GM12874 (cell line): ENCODE data around the gene C9orf153.

ENCODE experiments used
- TF ChIP-seq, protein P1 (sequence below): IDR thresholded peaks from 2 replicates; pipeline ENCODE4 v1.5.1; 2011; ENCODE audit warnings: low read depth, mild to moderate bottlenecking, control low read depth, low read length, moderate library complexity; ENCODE audit not compliant: insufficient read depth

The C9orf153 gene

DNA sequence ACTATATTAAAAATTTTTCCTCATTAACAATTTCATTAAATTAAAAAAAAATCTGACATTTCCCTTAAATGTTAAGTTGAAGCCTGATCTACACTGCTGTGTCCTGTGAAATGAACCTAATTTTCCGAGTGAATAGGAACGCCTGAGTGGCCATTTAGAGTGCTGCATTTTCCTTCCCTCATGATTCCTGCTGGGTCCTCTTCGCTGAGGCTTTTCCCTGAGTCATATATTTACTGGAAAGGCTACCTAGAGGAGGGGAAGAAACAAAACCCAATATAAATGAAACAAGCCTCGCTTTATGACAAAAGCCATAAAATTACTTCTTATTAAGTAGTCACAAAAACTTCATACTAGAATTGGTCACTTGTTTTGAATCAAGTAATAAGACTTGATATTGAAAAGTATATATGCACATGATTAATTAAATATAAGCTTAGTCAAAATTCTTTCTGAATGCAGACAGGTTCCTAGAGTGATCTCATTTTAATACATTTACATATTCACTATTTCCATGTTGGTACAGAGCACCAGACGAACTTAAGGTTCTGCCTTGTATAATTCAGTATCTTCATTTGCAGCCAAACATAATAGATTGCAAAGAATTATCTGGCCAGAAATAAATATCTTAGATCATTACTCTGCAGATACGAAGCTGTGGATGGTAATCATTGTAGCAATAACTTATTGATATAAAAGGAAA, 29.2 kb upstream of the C9orf153 start:
- TF ChIP-seq, protein P1, sequence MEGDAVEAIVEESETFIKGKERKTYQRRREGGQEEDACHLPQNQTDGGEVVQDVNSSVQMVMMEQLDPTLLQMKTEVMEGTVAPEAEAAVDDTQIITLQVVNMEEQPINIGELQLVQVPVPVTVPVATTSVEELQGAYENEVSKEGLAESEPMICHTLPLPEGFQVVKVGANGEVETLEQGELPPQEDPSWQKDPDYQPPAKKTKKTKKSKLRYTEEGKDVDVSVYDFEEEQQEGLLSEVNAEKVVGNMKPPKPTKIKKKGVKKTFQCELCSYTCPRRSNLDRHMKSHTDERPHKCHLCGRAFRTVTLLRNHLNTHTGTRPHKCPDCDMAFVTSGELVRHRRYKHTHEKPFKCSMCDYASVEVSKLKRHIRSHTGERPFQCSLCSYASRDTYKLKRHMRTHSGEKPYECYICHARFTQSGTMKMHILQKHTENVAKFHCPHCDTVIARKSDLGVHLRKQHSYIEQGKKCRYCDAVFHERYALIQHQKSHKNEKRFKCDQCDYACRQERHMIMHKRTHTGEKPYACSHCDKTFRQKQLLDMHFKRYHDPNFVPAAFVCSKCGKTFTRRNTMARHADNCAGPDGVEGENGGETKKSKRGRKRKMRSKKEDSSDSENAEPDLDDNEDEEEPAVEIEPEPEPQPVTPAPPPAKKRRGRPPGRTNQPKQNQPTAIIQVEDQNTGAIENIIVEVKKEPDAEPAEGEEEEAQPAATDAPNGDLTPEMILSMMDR: no peak

DNA sequence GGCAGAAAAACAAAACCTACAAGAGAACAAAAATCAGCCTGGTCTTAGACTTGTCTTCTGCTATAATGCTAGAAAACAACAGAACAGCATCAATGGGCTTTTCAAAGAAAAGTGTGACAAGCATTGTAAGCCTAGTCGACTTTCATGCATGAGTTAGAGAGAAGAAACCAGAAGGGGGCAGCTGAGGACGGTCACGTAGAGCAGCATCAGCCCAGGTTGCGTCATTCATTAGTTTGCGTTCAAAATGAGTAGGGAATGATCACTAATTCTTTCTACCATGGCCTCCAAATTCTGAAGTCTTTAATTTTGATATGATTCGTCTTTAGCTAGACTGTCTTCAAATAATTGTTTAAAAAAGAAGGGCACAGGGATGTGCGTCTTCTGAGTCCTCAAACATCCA, 27.6 kb upstream of the C9orf153 start:
- TF ChIP-seq, protein P1: 0 out of 2 replicates have a peak, but pooled peaks have one; percentile 6

GRCh38 chr9:86286278-86286677, 26.8 kb upstream of the C9orf153 start:
- TF ChIP-seq, protein P1: no peak

DNA sequence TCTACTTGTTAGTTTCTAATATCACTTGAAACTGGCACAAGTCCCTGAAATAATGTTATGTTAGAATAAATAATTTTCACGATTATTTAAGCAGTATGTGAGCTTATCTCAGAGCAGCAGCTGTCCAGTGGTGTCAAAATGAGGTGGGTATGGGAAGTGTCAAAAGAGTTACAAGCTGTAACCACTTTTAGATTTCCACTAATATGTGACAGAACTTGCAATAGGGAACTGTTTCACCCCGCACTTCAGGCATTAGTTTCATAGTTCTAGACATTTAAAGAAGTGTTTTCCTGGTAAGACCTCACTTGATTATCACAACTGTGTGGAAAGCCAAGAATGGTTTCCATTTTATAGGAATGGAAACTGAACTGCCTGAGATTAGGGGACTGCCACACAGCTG, 25.8 kb upstream of the C9orf153 start:
- TF ChIP-seq, protein P1: no peak

- TF ChIP-seq, protein P1: no peak
Observed at GRCh38 chr9:86282979-86283535, 23.6 kb upstream of the C9orf153 start.

DNA sequence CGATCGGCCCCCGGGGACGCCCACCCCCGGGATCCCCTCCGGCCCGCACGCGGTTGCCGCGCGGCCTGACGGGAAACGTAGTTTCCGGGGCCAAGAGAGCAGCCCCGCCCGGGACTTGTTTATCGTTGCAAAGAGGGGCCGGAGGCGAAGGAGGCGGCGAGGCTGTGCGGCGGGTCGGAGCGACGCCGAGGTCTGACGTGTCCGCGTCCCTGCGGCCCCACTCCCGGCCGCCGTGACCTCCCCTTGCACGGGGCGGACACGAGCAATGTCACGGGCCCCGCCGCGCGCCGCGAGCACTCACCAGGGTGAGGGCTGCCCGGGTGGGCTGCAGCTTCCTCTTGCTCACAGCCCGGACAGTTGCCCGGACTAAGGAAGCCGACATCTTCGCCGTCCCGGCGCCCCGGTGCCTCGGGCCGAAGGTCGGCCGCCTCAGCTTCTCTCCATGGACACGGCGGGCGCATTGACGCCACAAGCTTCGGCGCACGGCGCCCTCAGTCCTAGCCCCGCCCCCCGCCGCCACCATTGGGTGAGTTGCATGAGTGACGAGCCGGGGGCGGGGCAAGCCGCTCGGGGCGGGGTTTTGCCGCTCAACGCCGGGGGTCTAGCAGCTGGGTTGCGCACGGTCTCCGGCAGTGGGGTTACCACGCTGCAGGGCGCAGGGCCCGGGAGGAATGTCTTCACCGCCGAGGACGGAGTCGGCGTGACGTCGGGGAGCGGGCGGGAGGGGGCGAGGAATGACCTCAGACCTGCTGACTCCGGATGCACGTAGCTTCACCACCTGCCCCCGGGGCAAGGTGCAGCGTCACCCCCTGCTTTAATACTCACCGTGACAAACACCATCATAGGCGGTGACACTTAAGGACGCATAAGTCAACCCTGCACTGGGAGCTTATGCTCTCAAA, 22.9 kb upstream of the C9orf153 start, which contains the start of gene ISCA1:
Gene ISCA1, minus strand, starts transcription at position 462 of the 902 bp plus-strand sequence. Its CDS starts 80 bp downstream, at position 382.
- TF ChIP-seq, protein P1: no peak

- TF ChIP-seq, protein P1: no peak
Observed at GRCh38 chr9:86281593-86282076, 22.2 kb upstream of the C9orf153 start.
